HAP-1 (cell line): ENCODE data around the gene HNF1A.
A peak's percentile ranks its signal among the peaks of the same experiment; 100 is the strongest.

ENCODE experiments used
- DNase-seq, 2 experiments: peaks; one replicate each; pipeline ENCODE4 v3.0.0-alpha.2; 2016 to 2020; ENCODE audit warnings: low spot score in 2 of 2
- H3K27me3 ChIP-seq: fragments of 250-450 bp; sonication (Bioruptor Pico); 2 replicates; pipeline ENCODE4 v1.5.1; 2020; ENCODE audit warnings: low read depth, mild to moderate bottlenecking, moderate library complexity
- H3K36me3 ChIP-seq: fragments of 250-450 bp; sonication (Bioruptor Pico); replicated peaks from 2 replicates; pipeline ENCODE4 v1.5.1; 2020; ENCODE audit warnings: mild to moderate bottlenecking
- H3K4me1 ChIP-seq: fragments of 250-450 bp; sonication (Bioruptor Pico); 2 replicates; pipeline ENCODE4 v1.5.1; 2020; ENCODE audit warnings: mild to moderate bottlenecking
- H3K4me3 ChIP-seq: fragments of 250-450 bp; sonication (Bioruptor Pico); 2 replicates; pipeline ENCODE4 v1.5.1; 2020; ENCODE audit warnings: mild to moderate bottlenecking, moderate library complexity
- H3K9me3 ChIP-seq: fragments of 250-450 bp; sonication (Bioruptor Pico); 2 replicates; pipeline ENCODE4 v1.5.1; 2020; ENCODE audit warnings: mild to moderate bottlenecking, moderate library complexity
- in situ Hi-C: fragments of 300-500 bp; cut with MboI; formaldehyde crosslinking; loops from 3 replicates; pipeline ENCODE4 v1.14.3; 2020; ENCODE audit warnings: low sequenced_read_pairs, inconsistent platforms, mixed read lengths

The HNF1A gene

GRCh38 chr12:121000530-121000929 lies 22.2 kb downstream of the HNF1A start:
- DNase-seq: no peak
- no peak overlapping the region for H3K4me3 ChIP-seq
- in situ Hi-C loops: no loop called here

GRCh38 chr12:121001060-121001459 lies 22.7 kb downstream of the HNF1A start:
- Histone ChIP-seq H3K4me1 (no peaks in the 10 kb centered on the region), H3K4me3 (no peak overlapping the region), H3K27me3 (no peaks in the 10 kb centered on the region), H3K36me3 (peaks cover 24% of the 10 kb centered on the region), H3K9me3 (no peaks in the 10 kb centered on the region)
- in situ Hi-C loops: no loop called here
- DNase-seq: no peak

More at GRCh38 chr12:121000530-121000929, 22.2 kb downstream of the HNF1A start:
- peaks cover 20% of the 10 kb centered on the region for H3K36me3 ChIP-seq
- no peaks in the 10 kb centered on the region for H3K4me1 ChIP-seq
- no peaks in the 10 kb centered on the region for H3K9me3 ChIP-seq
- H3K27me3 ChIP-seq: no peaks in the 10 kb centered on the region

- Histone ChIP-seq H3K27me3 (no peaks in the 10 kb centered on the region), H3K36me3 (peaks cover 27% of the 10 kb centered on the region), H3K9me3 (no peaks in the 10 kb centered on the region), H3K4me3 (no peak overlapping the region), H3K4me1 (no peaks in the 10 kb centered on the region)
- no peak for DNase-seq
- in situ Hi-C loops: no loop called here
These were observed 23.6 kb downstream of the HNF1A start for GRCh38 chr12:121001841-121002483.

GRCh38 chr12:121003650-121004049 lies 25.3 kb downstream of the HNF1A start:
- in situ Hi-C loops: no loop called here

GRCh38 chr12:121004253-121004815 lies 26.0 kb downstream of the HNF1A start:
- in situ Hi-C loops: no loop called here
- DNase-seq: no peak
- Histone ChIP-seq H3K4me1 (no peaks in the 10 kb centered on the region), H3K27me3 (no peaks in the 10 kb centered on the region), H3K36me3 (peaks cover 40% of the 10 kb centered on the region), H3K4me3 (no peak overlapping the region), H3K9me3 (no peaks in the 10 kb centered on the region)

More at GRCh38 chr12:121003650-121004049, 25.3 kb downstream of the HNF1A start:
- Histone ChIP-seq H3K27me3 (no peaks in the 10 kb centered on the region), H3K4me1 (no peaks in the 10 kb centered on the region), H3K36me3 (peaks cover 34% of the 10 kb centered on the region), H3K4me3 (no peak overlapping the region), H3K9me3 (no peaks in the 10 kb centered on the region)
- peak in 1 of 2 experiments; percentile 39 for DNase-seq

- in situ Hi-C loops: no loop called here
- Histone ChIP-seq H3K9me3 (no peaks in the 10 kb centered on the region), H3K27me3 (no peaks in the 10 kb centered on the region), H3K4me1 (no peaks in the 10 kb centered on the region), H3K4me3 (no peak overlapping the region), H3K36me3 (peaks cover 48% of the 10 kb centered on the region)
- peak; percentile 20 to 77 for DNase-seq
These were observed 27.0 kb downstream of the HNF1A start for GRCh38 chr12:121005346-121005815.

- DNase-seq: no peak
- in situ Hi-C loops: no loop called here
- peaks cover 57% of the 10 kb centered on the region for H3K36me3 ChIP-seq
- no peaks in the 10 kb centered on the region for H3K27me3 ChIP-seq
- no peaks in the 10 kb centered on the region for H3K9me3 ChIP-seq
- H3K4me3 ChIP-seq: no peak overlapping the region
- H3K4me1 ChIP-seq: no peaks in the 10 kb centered on the region
These were observed 30.2 kb downstream of the HNF1A start for GRCh38 chr12:121008347-121009098.

- in situ Hi-C loops: no loop called here
- H3K36me3 ChIP-seq: peaks cover 45% of the 10 kb centered on the region
- peak; percentile 26 to 52 for DNase-seq
- no peaks in the 10 kb centered on the region for H3K4me1 ChIP-seq
- no peak overlapping the region for H3K4me3 ChIP-seq
- H3K27me3 ChIP-seq: no peaks in the 10 kb centered on the region
- no peaks in the 10 kb centered on the region for H3K9me3 ChIP-seq
These were observed 31.4 kb downstream of the HNF1A start for GRCh38 chr12:121009741-121010140.

GRCh38 chr12:121010860-121011259 lies 32.5 kb downstream of the HNF1A start:
- H3K27me3 ChIP-seq: no peaks in the 10 kb centered on the region
- H3K4me1 ChIP-seq: peaks cover 6% of the 10 kb centered on the region; the same call in 1 of the 2 replicates
- H3K36me3 ChIP-seq: peaks cover 38% of the 10 kb centered on the region
- no peak for DNase-seq
- in situ Hi-C loops: no loop called here
- H3K9me3 ChIP-seq: no peaks in the 10 kb centered on the region
- no peak overlapping the region for H3K4me3 ChIP-seq

GRCh38 chr12:121011820-121012219 lies 33.5 kb downstream of the HNF1A start:
- Histone ChIP-seq H3K9me3 (no peaks in the 10 kb centered on the region), H3K4me1 (peaks cover 6% of the 10 kb centered on the region; the same call in 1 of the 2 replicates), H3K27me3 (no peaks in the 10 kb centered on the region), H3K4me3 (no peak overlapping the region), H3K36me3 (peaks cover 36% of the 10 kb centered on the region)
- in situ Hi-C loops: no loop called here
- DNase-seq: no peak

GRCh38 chr12:121013715-121014114 lies 35.4 kb downstream of the HNF1A start:
- H3K9me3 ChIP-seq: no peaks in the 10 kb centered on the region
- H3K27me3 ChIP-seq: no peaks in the 10 kb centered on the region
- in situ Hi-C loops: no loop called here
- no peak overlapping the region for H3K4me3 ChIP-seq
- peaks cover 28% of the 10 kb centered on the region for H3K36me3 ChIP-seq
- H3K4me1 ChIP-seq: peaks cover 6% of the 10 kb centered on the region; the same call in 1 of the 2 replicates
- DNase-seq: no peak

GRCh38 chr12:121015825-121016766 lies 37.8 kb downstream of the HNF1A start, which contains the start of gene C12orf43:
TSS of gene C12orf43 (minus strand) at chr12:121016487. CDS start at chr12:121016474, 13 bp downstream.
- no peaks in the 10 kb centered on the region for H3K9me3 ChIP-seq
- H3K36me3 ChIP-seq: peaks cover 8% of the 10 kb centered on the region
- DNase-seq: peak; percentile 88 to 94
- H3K27me3 ChIP-seq: no peaks in the 10 kb centered on the region
- peak within 1 kb of the TSS; percentile 74 for H3K4me3 ChIP-seq
- H3K4me1 ChIP-seq: peaks cover 6% of the 10 kb centered on the region; the same call in 1 of the 2 replicates
- in situ Hi-C loops: no loop called here

- no peak for DNase-seq
- Histone ChIP-seq H3K4me1 (peaks cover 6% of the 10 kb centered on the region; the same call in 1 of the 2 replicates), H3K9me3 (no peaks in the 10 kb centered on the region), H3K36me3 (peaks cover 2% of the 10 kb centered on the region), H3K4me3 (no peak overlapping the region), H3K27me3 (no peaks in the 10 kb centered on the region)
- in situ Hi-C loops: no loop called here
These were observed 39.7 kb downstream of the HNF1A start for GRCh38 chr12:121017966-121018491.
